GM13976 (cell line): ENCODE data around the gene UPK1A.

ENCODE experiments used
- DNase-seq: peaks from one replicate; pipeline ENCODE4 v3.0.0; 2012; ENCODE audit warnings: low spot score
- in situ Hi-C: fragments of 300-500 bp; cut with MboI; formaldehyde crosslinking; loops from one replicate; pipeline ENCODE4 v1.12.0; 2022; ENCODE audit warnings: low sequenced_read_pairs, mixed read lengths, inconsistent platforms; ENCODE audit not compliant: unreplicated experiment
- TF ChIP-seq, protein P1 (sequence below): IDR thresholded peaks from 2 replicates; pipeline ENCODE4 v1.5.1; 2012; ENCODE audit warnings: borderline replicate concordance, mild to moderate bottlenecking; ENCODE audit not compliant: insufficient read depth; ENCODE audit errors: extremely low read depth, missing control alignments, control extremely low read depth

UPK1A gene

GRCh38 chr19:35643255-35644205 is 22.8 kb upstream of the UPK1A start:
- in situ Hi-C loops: no loop called here
- TF ChIP-seq, protein P1, sequence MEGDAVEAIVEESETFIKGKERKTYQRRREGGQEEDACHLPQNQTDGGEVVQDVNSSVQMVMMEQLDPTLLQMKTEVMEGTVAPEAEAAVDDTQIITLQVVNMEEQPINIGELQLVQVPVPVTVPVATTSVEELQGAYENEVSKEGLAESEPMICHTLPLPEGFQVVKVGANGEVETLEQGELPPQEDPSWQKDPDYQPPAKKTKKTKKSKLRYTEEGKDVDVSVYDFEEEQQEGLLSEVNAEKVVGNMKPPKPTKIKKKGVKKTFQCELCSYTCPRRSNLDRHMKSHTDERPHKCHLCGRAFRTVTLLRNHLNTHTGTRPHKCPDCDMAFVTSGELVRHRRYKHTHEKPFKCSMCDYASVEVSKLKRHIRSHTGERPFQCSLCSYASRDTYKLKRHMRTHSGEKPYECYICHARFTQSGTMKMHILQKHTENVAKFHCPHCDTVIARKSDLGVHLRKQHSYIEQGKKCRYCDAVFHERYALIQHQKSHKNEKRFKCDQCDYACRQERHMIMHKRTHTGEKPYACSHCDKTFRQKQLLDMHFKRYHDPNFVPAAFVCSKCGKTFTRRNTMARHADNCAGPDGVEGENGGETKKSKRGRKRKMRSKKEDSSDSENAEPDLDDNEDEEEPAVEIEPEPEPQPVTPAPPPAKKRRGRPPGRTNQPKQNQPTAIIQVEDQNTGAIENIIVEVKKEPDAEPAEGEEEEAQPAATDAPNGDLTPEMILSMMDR: peak; percentile 17
- peak; percentile 90 for DNase-seq

GRCh38 chr19:35644206-35644986 is 21.9 kb upstream of the UPK1A start:
- DNase-seq: peak; percentile 98
- TF ChIP-seq, protein P1: no peak
- in situ Hi-C loops: no loop called here

DNA sequence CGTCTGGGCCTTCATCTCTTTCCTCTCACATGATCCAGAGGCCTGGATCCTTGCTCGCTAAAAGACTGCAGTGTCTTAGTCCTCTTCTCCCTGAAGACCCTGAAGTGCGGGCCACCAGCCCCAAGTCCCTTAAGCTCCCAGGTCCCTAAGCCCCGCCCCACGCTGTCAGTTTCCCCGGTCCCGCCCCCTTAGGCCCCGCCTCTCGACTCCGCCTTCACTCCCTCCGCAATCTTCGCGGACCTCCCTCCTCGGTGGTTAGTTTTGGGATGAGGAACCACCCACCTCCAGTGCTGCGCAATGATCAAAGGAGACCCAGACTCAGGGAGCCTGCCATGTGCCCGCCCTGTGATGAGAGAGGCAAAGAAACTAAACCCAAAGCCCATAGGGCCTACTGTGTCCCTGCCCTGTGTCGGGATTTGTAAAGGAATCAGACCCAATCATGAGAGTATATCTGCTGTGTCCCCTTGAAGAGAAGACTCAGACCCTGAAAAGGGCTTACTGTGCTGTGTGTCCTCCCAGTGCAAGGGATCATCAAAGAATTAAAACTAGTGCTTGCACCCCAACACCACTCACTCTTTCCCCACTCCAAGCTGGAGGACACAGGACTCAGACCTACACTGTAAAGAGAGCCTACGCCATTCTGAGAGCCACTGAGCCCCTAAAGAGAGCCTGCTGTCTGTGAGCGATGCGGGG is 21.2 kb upstream of the UPK1A start:
- in situ Hi-C loops: no loop called here
- TF ChIP-seq, protein P1: no peak
- DNase-seq: peak; percentile 76

- in situ Hi-C loops: no loop called here
- TF ChIP-seq, protein P1: no peak
- no peak for DNase-seq
Measured at GRCh38 chr19:35645680-35646511, 20.4 kb upstream of the UPK1A start.

DNA sequence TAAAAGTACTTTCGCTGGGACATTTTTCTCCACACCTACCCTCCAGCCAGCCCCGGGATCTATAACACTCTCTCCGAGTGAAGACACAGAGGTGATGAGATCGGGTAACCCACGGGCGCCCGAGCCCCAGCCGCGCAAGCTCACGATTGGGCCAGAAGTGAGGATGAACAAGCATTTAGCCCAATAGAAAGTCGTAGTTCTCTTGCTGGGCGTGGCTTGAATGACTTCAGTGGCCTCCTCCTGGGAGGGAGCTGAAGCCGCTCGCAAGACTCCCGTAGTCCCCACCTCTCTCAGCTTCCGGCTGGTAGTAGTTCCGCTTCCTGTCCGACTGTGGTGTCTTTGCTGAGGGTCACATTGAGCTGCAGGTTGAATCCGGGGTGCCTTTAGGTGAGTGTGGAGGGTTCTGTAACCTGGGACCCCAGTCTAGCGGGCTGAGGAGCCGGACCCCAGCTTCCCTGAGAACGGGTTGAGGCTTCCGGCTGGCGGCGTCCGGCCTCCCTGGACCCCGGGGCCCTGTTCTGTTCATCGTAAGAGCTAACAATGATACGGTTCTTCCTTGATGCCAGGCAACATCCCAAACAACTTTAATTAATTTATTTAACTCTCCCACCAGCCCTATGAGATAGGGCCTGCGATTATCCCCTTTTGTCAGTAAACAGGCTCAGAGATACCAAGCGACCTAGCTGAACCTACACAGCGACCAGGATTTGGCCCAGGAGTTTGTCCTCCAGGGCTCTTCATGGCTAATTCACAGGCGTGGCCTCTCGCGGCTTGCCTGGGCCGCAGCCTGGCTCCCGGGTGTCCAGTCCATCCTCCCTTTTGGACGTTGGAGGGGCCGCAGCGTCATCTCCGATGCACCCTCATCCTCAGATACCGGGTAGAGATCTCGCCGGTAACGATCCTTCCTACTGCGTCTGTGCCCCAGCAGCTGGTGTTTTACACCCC is 18.0 kb upstream of the UPK1A start, which contains the start of gene COX6B1:
Gene COX6B1, plus strand, starts transcription at position 307 of the 945 bp plus-strand sequence. CDS start 2,921 bp downstream, outside the sequence.
- TF ChIP-seq, protein P1: no peak
- in situ Hi-C loops: no loop called here
- peak; percentile 98 for DNase-seq
